Inferior parietal cortex (tissue), 1 donor: ENCODE results near the gene GJB2.

Source experiments
- DNase-seq: peaks from one replicate; pipeline ENCODE4 v3.0.0-alpha.2; 2016; ENCODE audit errors: extremely low spot score

Gene GJB2

DNA sequence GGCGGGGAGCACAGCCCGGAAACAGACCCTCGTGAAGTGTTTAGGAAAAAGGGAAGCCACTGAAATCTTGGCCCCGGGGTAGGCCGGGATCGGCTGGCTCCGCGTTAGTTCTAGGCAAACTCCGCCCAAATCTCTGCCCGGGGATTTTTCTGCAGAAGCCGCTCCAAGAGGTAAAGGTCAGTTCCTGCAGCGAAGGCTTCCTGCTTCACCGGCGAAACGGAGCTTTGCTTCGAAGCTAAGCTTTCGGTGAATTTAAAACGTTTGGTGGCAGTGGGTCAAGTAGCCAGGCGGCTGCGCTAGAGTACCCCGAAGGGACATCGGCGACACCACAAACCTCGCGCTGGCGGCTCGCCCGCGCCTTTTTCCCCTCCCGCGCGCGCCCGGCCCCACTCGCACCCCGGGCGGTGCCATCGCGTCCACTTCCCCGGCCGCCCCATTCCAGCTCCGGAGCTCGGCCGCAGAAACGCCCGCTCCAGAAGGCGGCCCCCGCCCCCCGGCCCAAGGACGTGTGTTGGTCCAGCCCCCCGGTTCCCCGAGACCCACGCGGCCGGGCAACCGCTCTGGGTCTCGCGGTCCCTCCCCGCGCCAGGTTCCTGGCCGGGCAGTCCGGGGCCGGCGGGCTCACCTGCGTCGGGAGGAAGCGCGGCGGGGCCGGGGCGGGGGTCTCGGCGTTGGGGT is 441 bp downstream of the GJB2 start:
- DNase-seq: no peak

- no peak for DNase-seq
These were observed 1.2 kb downstream of the GJB2 start for GRCh38 chr13:20191311-20192157.

DNA sequence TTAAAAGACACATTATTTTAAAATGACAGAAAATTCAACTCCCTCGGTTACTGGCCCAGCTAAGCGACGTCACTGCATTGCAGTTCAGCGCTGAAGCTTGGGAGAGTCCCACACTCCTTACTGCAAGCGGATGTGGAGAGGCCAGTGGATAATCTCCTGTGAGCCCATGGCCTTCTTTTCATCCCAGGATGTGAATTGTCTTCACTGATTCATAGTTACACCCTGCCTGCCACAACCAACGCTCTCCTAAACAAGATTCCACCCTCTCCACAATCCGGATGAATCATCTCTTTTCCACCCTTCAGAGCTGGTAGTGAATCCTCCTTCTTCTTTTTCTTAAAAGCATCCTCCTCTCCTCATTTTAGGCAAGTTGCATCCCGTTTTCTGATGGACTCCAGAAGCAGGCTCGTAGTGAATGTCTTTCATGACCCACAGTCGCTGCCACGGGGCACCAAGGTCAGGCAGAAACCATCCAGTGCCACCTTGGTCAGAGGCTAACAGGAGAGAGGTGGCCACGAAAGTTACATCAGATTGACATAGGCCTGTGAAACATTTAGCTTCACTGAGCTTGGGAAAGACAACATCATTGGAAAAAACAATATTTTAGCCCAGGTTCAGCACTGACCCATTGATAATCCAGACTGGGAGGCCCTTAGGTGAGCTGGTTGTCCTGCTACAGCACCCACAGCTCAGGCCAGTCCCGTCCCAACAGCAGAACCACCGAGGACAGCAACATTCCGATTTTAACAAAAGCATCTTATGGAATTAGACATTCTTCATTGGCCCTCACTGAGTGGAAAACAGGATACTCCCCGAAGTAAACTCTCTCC is 2.0 kb downstream of the GJB2 start:
- no peak for DNase-seq

- no peak for DNase-seq
These were observed 2.7 kb downstream of the GJB2 start for GRCh38 chr13:20190076-20190475.

GRCh38 chr13:20188667-20189553 is 3.8 kb downstream of the GJB2 start:
- no peak for DNase-seq

- no peak for DNase-seq
These were observed 6.0 kb downstream of the GJB2 start for GRCh38 chr13:20186771-20187170.

- no peak for DNase-seq
These were observed 7.2 kb downstream of the GJB2 start for GRCh38 chr13:20185366-20186056.

GRCh38 chr13:20182231-20182846 is 10.4 kb downstream of the GJB2 start:
- DNase-seq: peak; percentile 83

GRCh38 chr13:20181188-20181587 is 11.6 kb downstream of the GJB2 start:
- no peak for DNase-seq

- DNase-seq: no peak
These were observed 14.6 kb downstream of the GJB2 start for GRCh38 chr13:20178156-20178555.

GRCh38 chr13:20177049-20177831 is 15.5 kb downstream of the GJB2 start:
- DNase-seq: no peak

- DNase-seq: no peak
These were observed 16.7 kb downstream of the GJB2 start for GRCh38 chr13:20175907-20176652.

- no peak for DNase-seq
These were observed 17.3 kb downstream of the GJB2 start for GRCh38 chr13:20175406-20175794.

GRCh38 chr13:20174656-20175405 is 17.9 kb downstream of the GJB2 start:
- no peak for DNase-seq

- DNase-seq: no peak
These were observed 19.5 kb downstream of the GJB2 start for GRCh38 chr13:20173116-20173746.

GRCh38 chr13:20171364-20171763 is 21.4 kb downstream of the GJB2 start:
- no peak for DNase-seq

GRCh38 chr13:20170921-20171320 is 21.8 kb downstream of the GJB2 start:
- DNase-seq: no peak

GRCh38 chr13:20168396-20168795 is 24.3 kb downstream of the GJB2 start:
- no peak for DNase-seq
